ENCODE results near the gene PRR23B.

The PRR23B gene

GRCh38 chr3:138975351-138975750 lies 45.4 kb downstream of the PRR23B start:
- no peak overlapping the region for H3K4me3 ChIP-seq (ENCODE audit: low read depth, low read length)

GRCh38 chr3:138974462-138974861 lies 46.3 kb downstream of the PRR23B start:
- H3K4me3 ChIP-seq (ENCODE audit: low read depth, low read length): no peak overlapping the region

GRCh38 chr3:138972941-138973340 lies 47.8 kb downstream of the PRR23B start:
- no peak overlapping the region for H3K4me3 ChIP-seq (ENCODE audit: low read depth, low read length)

GRCh38 chr3:138971766-138972320 lies 48.9 kb downstream of the PRR23B start:
- no peak overlapping the region for H3K4me3 ChIP-seq (ENCODE audit: low read depth, low read length)
